Activated B cell treated with CpG ODN at 0.5 μM for 24 hours (primary cell): ENCODE results near the gene OR5M8. TPM values are rescaled to one million over a fixed set of nuclear protein-coding genes. Genes with fewer than 3 reads are reported as not detected.

Experiments
- ATAC-seq: fragments of 200-7000 bp; cut with Tn5 transposase; one replicate; pipeline ENCODE4 v1.10.0; 2021; ENCODE audit warnings: low read depth, mild to moderate bottlenecking, moderate library complexity
- CTCF ChIA-PET: fragments of 350-600 bp; sonication (Branson Sonifier 250); formaldehyde crosslinking; loops from one replicate; lab custom pipeline; 2021; ENCODE audit warnings: antibody characterized with exemption; lab: Charles Lee
- POLR2A ChIA-PET: fragments of 350-600 bp; sonication (Branson Sonifier 250); formaldehyde crosslinking; loops from one replicate; lab custom pipeline; 2021; ENCODE audit warnings: antibody characterized with exemption; lab: Charles Lee
- DNase-seq: peaks from one replicate; pipeline ENCODE4 v3.0.0; 2022
- H3K27ac Mint-ChIP-seq: one replicate; pipeline ENCODE4 v1.8.0; 2020; ENCODE audit warnings: mixed read lengths
- H3K27me3 Mint-ChIP-seq: one replicate; pipeline ENCODE4 v1.8.0; 2021; ENCODE audit warnings: mixed read lengths
- H3K36me3 Mint-ChIP-seq: one replicate; pipeline ENCODE4 v1.8.0; 2021; ENCODE audit warnings: low read depth, mixed read lengths
- H3K4me1 Mint-ChIP-seq: one replicate; pipeline ENCODE4 v1.8.0; 2021; ENCODE audit warnings: mixed read lengths
- H3K4me3 Mint-ChIP-seq: one replicate; pipeline ENCODE4 v1.8.0; 2020; ENCODE audit warnings: mild to moderate bottlenecking, mixed read lengths
- H3K9me3 Mint-ChIP-seq: one replicate; pipeline ENCODE4 v1.8.0; 2020; ENCODE audit warnings: mixed read lengths
- CTCF ChIP-seq: fragments of 200-600 bp; IDR thresholded peaks from one replicate; pipeline ENCODE4 v1.8.0; 2022; ENCODE audit warnings: antibody characterized with exemption, mild to moderate bottlenecking
- intact Hi-C: fragments of 100-400 bp; cut with micrococcal nuclease; formaldehyde crosslinking; loops from one replicate; pipeline ENCODE4 v1.15.1; 2024
- total RNA-seq: library from RNA; stranded (reverse); gene quantifications from 2 replicates; pipeline ENCODE4 v1.2.3, GENCODE V29; 2022

The OR5M8 gene
- total RNA-seq, 1 donor from 2014 or later: not detected

DNA sequence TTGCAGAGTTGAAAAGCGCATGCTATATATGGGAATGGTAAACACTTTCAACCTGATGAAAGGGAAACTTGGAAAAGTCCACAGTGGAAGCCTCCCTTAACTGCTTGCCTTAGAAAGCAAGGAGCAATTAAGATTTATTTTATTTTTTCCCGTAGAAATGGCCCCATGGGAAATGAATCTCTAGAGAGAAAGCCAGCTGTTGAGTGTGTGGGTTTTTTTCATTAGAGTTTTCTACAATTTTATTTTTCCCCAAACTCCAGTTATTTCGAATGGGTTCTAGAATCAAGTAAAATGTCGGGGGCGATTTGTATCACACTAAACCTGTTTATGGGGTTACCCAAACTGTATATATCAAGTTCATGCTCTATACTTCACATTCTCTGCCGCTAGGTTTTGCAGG lies 17.9 kb downstream of the OR5M8 start, which contains the start of gene OR5M3:
Gene OR5M3, minus strand, starts transcription at position 101 of the 400 bp plus-strand sequence. CDS start 2,855 bp downstream, outside the sequence.
- H3K9me3 Mint-ChIP-seq: no peaks in the 10 kb centered on the region

DNA sequence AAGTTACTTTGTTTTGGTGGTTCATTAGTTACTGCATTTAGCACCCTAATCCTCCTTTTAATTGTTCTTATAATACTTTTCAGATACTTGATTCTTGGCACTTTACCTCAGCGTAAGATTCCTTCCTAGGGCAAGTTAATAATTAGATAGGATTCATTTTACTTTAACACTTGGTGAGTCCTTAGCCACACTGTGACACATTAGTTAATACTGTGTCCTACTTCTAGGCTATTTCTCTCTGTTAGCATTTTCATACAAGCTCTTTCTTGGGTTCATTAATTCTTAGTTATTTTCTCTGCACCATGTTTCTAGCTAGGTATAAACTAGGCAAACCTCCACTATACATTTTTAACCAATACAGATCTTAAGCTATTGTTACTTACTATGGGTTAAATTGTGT lies 34.1 kb downstream of the OR5M8 start:
- no peak for DNase-seq
- ChIA-PET CTCF (no interaction called here), POLR2A (no interaction called here)

More for the DNA sequence above, 17.9 kb downstream of the OR5M8 start, which contains the start of gene OR5M3:
- POLR2A ChIA-PET: no interaction called here
- no peak within 1 kb of the TSS for H3K27ac Mint-ChIP-seq
- no peaks in the 10 kb centered on the region for H3K27me3 Mint-ChIP-seq
- CTCF ChIA-PET: no interaction called here
- no peak for DNase-seq
- H3K4me1 Mint-ChIP-seq: no peaks in the 10 kb centered on the region
- no peak for ATAC-seq
- H3K36me3 Mint-ChIP-seq: no peaks in the 10 kb centered on the region
- no peak within 1 kb of the TSS for H3K4me3 Mint-ChIP-seq
- TF ChIP-seq CTCF: no peak
- intact Hi-C loops: no loop called here

GRCh38 chr11:56453521-56453920 lies 37.6 kb downstream of the OR5M8 start:
- DNase-seq: no peak
- peaks cover 8% of the 10 kb centered on the region for H3K9me3 Mint-ChIP-seq
- intact Hi-C loops: no loop called here
- ATAC-seq: no peak
- H3K27me3 Mint-ChIP-seq: no peaks in the 10 kb centered on the region
- no peak for TF ChIP-seq CTCF
- no peaks in the 10 kb centered on the region for H3K4me1 Mint-ChIP-seq
- CTCF ChIA-PET: no interaction called here
- POLR2A ChIA-PET: no interaction called here
- no peak overlapping the region for H3K27ac Mint-ChIP-seq
- no peak overlapping the region for H3K4me3 Mint-ChIP-seq
- H3K36me3 Mint-ChIP-seq: no peaks in the 10 kb centered on the region

More for the DNA sequence above, 34.1 kb downstream of the OR5M8 start:
- H3K4me1 Mint-ChIP-seq: no peaks in the 10 kb centered on the region
- no peak for TF ChIP-seq CTCF
- ATAC-seq: no peak
- intact Hi-C loops: no loop called here
- H3K36me3 Mint-ChIP-seq: no peaks in the 10 kb centered on the region
- no peaks in the 10 kb centered on the region for H3K27me3 Mint-ChIP-seq
- H3K9me3 Mint-ChIP-seq: peaks cover 9% of the 10 kb centered on the region
- no peak overlapping the region for H3K4me3 Mint-ChIP-seq
- H3K27ac Mint-ChIP-seq: no peak overlapping the region

Other genes starting within 250 kb of the OR5M8 start
- not detected in 2 replicates for gene OR5T3, start 239.1 kb downstream of the OR5M8 start, total RNA-seq
- not detected in 2 replicates for gene OR5T1, start 217.2 kb downstream of the OR5M8 start, total RNA-seq
- gene OR8H1, start 199.1 kb downstream of the OR5M8 start, total RNA-seq: not detected in 2 replicates
- not detected in 2 replicates for gene OR8K3, start 176.2 kb downstream of the OR5M8 start, total RNA-seq
- gene OR8K1, start 145.3 kb downstream of the OR5M8 start, total RNA-seq: not detected in 2 replicates
- not detected in 2 replicates for gene OR8J1, start 137.1 kb downstream of the OR5M8 start, total RNA-seq
- gene OR8U1, start 115.7 kb downstream of the OR5M8 start, total RNA-seq: not detected in 2 replicates
- not detected in 2 replicates for gene OR5AL1, start 78.7 kb downstream of the OR5M8 start, total RNA-seq
- not detected in 2 replicates for gene OR5M3, start 18.0 kb downstream of the OR5M8 start, total RNA-seq
- gene OR5M11, start 51.9 kb upstream of the OR5M8 start, total RNA-seq: not detected in 2 replicates
- gene OR5M10, start 86.4 kb upstream of the OR5M8 start, total RNA-seq: not detected in 2 replicates
- not detected in 2 replicates for gene OR5M1, start 123.5 kb upstream of the OR5M8 start, total RNA-seq
- not detected in 2 replicates for gene OR5AP2, start 151.1 kb upstream of the OR5M8 start, total RNA-seq
- gene OR5AR1, start 172.3 kb upstream of the OR5M8 start, total RNA-seq: not detected in 2 replicates
- gene OR9G1, start 207.7 kb upstream of the OR5M8 start, total RNA-seq: not detected in 2 replicates